Activated CD4-positive, alpha-beta T cell treated with anti-CD3 and anti-CD28 coated beads, Interleukin-2, amount 50 U/mL, for 4 hours (primary cell): Measurements from ENCODE around the gene PLSCR1.
A peak's percentile ranks its signal among the peaks of the same experiment; 100 is the strongest.

Experiments
- DNase-seq, 2 experiments: peaks; one replicate each; pipeline ENCODE4 v3.0.0-alpha.2; 2020

PLSCR1 gene

GRCh38 chr3:146470425-146470990 lies 73.9 kb downstream of the PLSCR1 start:
- DNase-seq, result no peak

GRCh38 chr3:146469150-146470017 lies 75.0 kb downstream of the PLSCR1 start, which contains the start of gene PLSCR2:
Gene PLSCR2, minus strand, starts transcription at chr3:146469561. Its CDS starts 9,657 bp downstream, at chr3:146459904.
- DNase-seq, result peak; percentile 65 to 66

- no peak for DNase-seq
Measured at GRCh38 chr3:146468671-146469149, 75.7 kb downstream of the PLSCR1 start.

GRCh38 chr3:146468234-146468633 lies 76.2 kb downstream of the PLSCR1 start:
- no peak for DNase-seq

- DNase-seq, result no peak
Measured at GRCh38 chr3:146466604-146467003, 77.8 kb downstream of the PLSCR1 start.

GRCh38 chr3:146465693-146466465 lies 78.5 kb downstream of the PLSCR1 start:
- no peak for DNase-seq
